HG03521 (cell line): ENCODE results near the gene LOX.
"Not testable (repeated sequence)": the region's sequence is repeated elsewhere in the genome, so short reads cannot be mapped to it uniquely, and the experiment has no call there.

Experiments used
- ATAC-seq: cut with Tn5 transposase; IDR thresholded peaks from one replicate; pipeline ENCODE4 v1.9.1; 2021; ENCODE audit warnings: mild to moderate bottlenecking, moderate library complexity; ENCODE audit not compliant: unreplicated experiment

The LOX gene

GRCh38 chr5:122099060-122099790 lies 21.2 kb upstream of the LOX start:
- no peak for ATAC-seq

GRCh38 chr5:122097391-122097790 lies 19.3 kb upstream of the LOX start:
- no peak for ATAC-seq

GRCh38 chr5:122095158-122095557 lies 17.1 kb upstream of the LOX start:
- no peak for ATAC-seq

GRCh38 chr5:122094251-122094650 lies 16.2 kb upstream of the LOX start:
- not testable (repeated sequence) for ATAC-seq

- no peak for ATAC-seq
These were observed 15.5 kb upstream of the LOX start for GRCh38 chr5:122093415-122094180.

GRCh38 chr5:122091936-122092600 lies 14.0 kb upstream of the LOX start:
- ATAC-seq: no peak

- no peak for ATAC-seq
These were observed 11.3 kb upstream of the LOX start for GRCh38 chr5:122089096-122090013.

GRCh38 chr5:122085041-122085440 lies 7.0 kb upstream of the LOX start:
- no peak for ATAC-seq

GRCh38 chr5:122083535-122083934 lies 5.5 kb upstream of the LOX start:
- ATAC-seq: no peak

- no peak for ATAC-seq
These were observed 3.5 kb upstream of the LOX start for GRCh38 chr5:122081541-122081940.

GRCh38 chr5:122077366-122078115 lies 518 bp downstream of the LOX start:
- no peak for ATAC-seq

GRCh38 chr5:122076669-122077365 lies 1.2 kb downstream of the LOX start:
- ATAC-seq: no peak

- no peak for ATAC-seq
These were observed 2.0 kb downstream of the LOX start for GRCh38 chr5:122076050-122076461.

- ATAC-seq: no peak
These were observed 4.2 kb downstream of the LOX start for GRCh38 chr5:122073864-122074263.

- no peak for ATAC-seq
These were observed 5.0 kb downstream of the LOX start for GRCh38 chr5:122073018-122073417.

GRCh38 chr5:122067390-122067789 lies 10.7 kb downstream of the LOX start:
- no peak for ATAC-seq

GRCh38 chr5:122064992-122065391 lies 13.1 kb downstream of the LOX start:
- ATAC-seq: no peak

GRCh38 chr5:122063836-122064235 lies 14.2 kb downstream of the LOX start:
- no peak for ATAC-seq

GRCh38 chr5:122062205-122062604 lies 15.9 kb downstream of the LOX start:
- no peak for ATAC-seq
